ENCODE measurements around the gene TBC1D7.

DNA sequence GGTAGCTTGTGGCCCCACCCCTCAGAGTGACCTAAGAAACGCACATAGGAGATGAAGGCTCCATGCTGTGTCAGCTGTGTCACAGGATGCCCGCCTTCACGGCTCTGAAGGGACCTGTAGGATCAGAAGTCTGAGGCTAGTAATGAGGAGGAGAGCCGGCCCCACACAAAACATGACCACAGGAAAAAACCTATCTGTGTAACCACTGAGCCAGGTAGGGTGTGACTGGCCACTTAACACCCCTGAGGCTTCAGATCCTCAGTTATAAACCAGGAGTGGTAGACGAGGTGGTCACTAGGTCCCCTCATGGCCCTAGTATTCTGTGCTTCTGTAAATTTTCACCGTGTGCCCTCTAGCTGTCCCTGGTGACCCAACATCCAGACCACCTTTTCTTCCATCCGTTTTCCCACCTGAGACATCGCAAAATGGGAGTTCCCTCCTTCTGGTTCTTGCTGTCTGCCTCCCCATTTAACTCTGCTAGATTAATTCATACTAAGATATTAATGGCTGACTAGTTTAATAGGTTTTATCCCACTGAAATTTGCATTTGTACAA is 52.8 kb downstream of the TBC1D7 start:
- TF ChIP-seq, protein P1, sequence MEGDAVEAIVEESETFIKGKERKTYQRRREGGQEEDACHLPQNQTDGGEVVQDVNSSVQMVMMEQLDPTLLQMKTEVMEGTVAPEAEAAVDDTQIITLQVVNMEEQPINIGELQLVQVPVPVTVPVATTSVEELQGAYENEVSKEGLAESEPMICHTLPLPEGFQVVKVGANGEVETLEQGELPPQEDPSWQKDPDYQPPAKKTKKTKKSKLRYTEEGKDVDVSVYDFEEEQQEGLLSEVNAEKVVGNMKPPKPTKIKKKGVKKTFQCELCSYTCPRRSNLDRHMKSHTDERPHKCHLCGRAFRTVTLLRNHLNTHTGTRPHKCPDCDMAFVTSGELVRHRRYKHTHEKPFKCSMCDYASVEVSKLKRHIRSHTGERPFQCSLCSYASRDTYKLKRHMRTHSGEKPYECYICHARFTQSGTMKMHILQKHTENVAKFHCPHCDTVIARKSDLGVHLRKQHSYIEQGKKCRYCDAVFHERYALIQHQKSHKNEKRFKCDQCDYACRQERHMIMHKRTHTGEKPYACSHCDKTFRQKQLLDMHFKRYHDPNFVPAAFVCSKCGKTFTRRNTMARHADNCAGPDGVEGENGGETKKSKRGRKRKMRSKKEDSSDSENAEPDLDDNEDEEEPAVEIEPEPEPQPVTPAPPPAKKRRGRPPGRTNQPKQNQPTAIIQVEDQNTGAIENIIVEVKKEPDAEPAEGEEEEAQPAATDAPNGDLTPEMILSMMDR (IDR thresholded peaks at IDR 0.05 in 8 of 11, conservative IDR thresholded peaks at IDR 0.05 in 3 of 11): no peak
- TF ChIP-seq POLR2A (IDR thresholded peaks at IDR 0.05): no peak
